ENCODE results near the gene SCTR.

Gene SCTR

GRCh38 chr2:119428488-119429224, 95.6 kb downstream of the SCTR start:
- H3K36me3 ChIP-seq, result no peaks in the 10 kb centered on the region
- TF ChIP-seq CTCF (IDR thresholded peaks at IDR 0.05), result no peak
- no peaks in the 10 kb centered on the region for H3K27me3 ChIP-seq
- H3K27ac ChIP-seq, result no peak overlapping the region
- H3K9me3 ChIP-seq, result no peaks in the 10 kb centered on the region
- peaks cover 0 to 21% (median 15%) of the 10 kb centered on the region in 4 donors for H3K4me1 ChIP-seq
- intact Hi-C loops (cut with DNase I; ENCODE audit: low total_unique reads), result no loop called here
- no peak overlapping the region for H3K4me3 ChIP-seq
- DNase-seq, result peak; percentile 63 to 64

GRCh38 chr2:119427756-119428155, 96.5 kb downstream of the SCTR start:
- no peak overlapping the region for H3K27ac ChIP-seq
- intact Hi-C loops (cut with DNase I; ENCODE audit: low total_unique reads), result no loop called here
- peaks cover 0 to 21% (median 13%) of the 10 kb centered on the region in 4 donors for H3K4me1 ChIP-seq
- no peak overlapping the region for H3K4me3 ChIP-seq
- peak in 1 of 2 donors; percentile 48 for DNase-seq
- no peak for TF ChIP-seq CTCF (IDR thresholded peaks at IDR 0.05)
- no peaks in the 10 kb centered on the region for H3K36me3 ChIP-seq
- H3K27me3 ChIP-seq, result no peaks in the 10 kb centered on the region
- no peaks in the 10 kb centered on the region for H3K9me3 ChIP-seq

- TF ChIP-seq CTCF (IDR thresholded peaks at IDR 0.05), result no peak
- H3K27me3 ChIP-seq, result no peaks in the 10 kb centered on the region
- no peaks in the 10 kb centered on the region for H3K9me3 ChIP-seq
- H3K4me3 ChIP-seq, result no peak overlapping the region
- peak; percentile 75 to 77 for DNase-seq
- H3K27ac ChIP-seq, result no peak overlapping the region
- intact Hi-C loops (cut with DNase I; ENCODE audit: low total_unique reads), result no loop called here
- no peaks in the 10 kb centered on the region for H3K36me3 ChIP-seq
- H3K4me1 ChIP-seq, result peaks cover 0 to 14% (median 5%) of the 10 kb centered on the region in 4 donors
Measured at GRCh38 chr2:119426801-119427395, 97.4 kb downstream of the SCTR start.

GRCh38 chr2:119426396-119426675, 97.9 kb downstream of the SCTR start:
- no peak for TF ChIP-seq CTCF (IDR thresholded peaks at IDR 0.05)
- no peak overlapping the region for H3K4me3 ChIP-seq
- DNase-seq, result no peak
- peaks cover 0 to 8% (median 1%) of the 10 kb centered on the region in 4 donors for H3K4me1 ChIP-seq
- H3K27ac ChIP-seq, result no peak overlapping the region
- H3K36me3 ChIP-seq, result no peaks in the 10 kb centered on the region
- intact Hi-C loops (cut with DNase I; ENCODE audit: low total_unique reads), result no loop called here
- no peaks in the 10 kb centered on the region for H3K27me3 ChIP-seq
- H3K9me3 ChIP-seq, result peaks cover 0 to 3% (median 0%) of the 10 kb centered on the region in 3 donors

GRCh38 chr2:119425620-119426395, 98.5 kb downstream of the SCTR start:
- Histone ChIP-seq H3K27ac (no peak overlapping the region), H3K4me3 (no peak overlapping the region)
- TF ChIP-seq CTCF (IDR thresholded peaks at IDR 0.05), result no peak

More at GRCh38 chr2:119425620-119426395, 98.5 kb downstream of the SCTR start:
- Histone ChIP-seq H3K4me1 (peaks cover 0 to 3% (median 0%) of the 10 kb centered on the region in 4 donors), H3K9me3 (peaks cover 0 to 6% (median 0%) of the 10 kb centered on the region in 3 donors), H3K36me3 (no peaks in the 10 kb centered on the region), H3K27me3 (no peaks in the 10 kb centered on the region)
- peak in 1 of 2 donors; percentile 37 for DNase-seq
- intact Hi-C loops (cut with DNase I; ENCODE audit: low total_unique reads), result no loop called here

Data from tibial artery (tissue), 4 donors.